ENCODE data around the gene LRIG3. TPM values are rescaled to one million over a fixed set of nuclear protein-coding genes. Genes with fewer than 3 reads are reported as not detected.
"Not testable (repeated sequence)": the region's sequence is repeated elsewhere in the genome, so short reads cannot be mapped to it uniquely, and the experiment has no call there.

The LRIG3 gene
- 10 to 100 TPM; 30.9 to 37.8 (median 36.1) TPM for polyA plus RNA-seq (ENCODE audit: insufficient read length in 4 of 4)

GRCh38 chr12:58920102-58920960, at the start of gene LRIG3:
TSS of gene LRIG3 (minus strand) at chr12:58920504. CDS start at chr12:58920235, 269 bp downstream.
- DNase-seq (ENCODE audit: low read depth in 4 of 4, low spot score in 2 of 4): peak; percentile 77 to 91 (median 90)

- peak in 1 of 4 donors; percentile 10 for DNase-seq (ENCODE audit: low read depth in 4 of 4, low spot score in 2 of 4)
These were observed 48.9 kb upstream of the LRIG3 start for GRCh38 chr12:58969237-58969636.

GRCh38 chr12:58967561-58967960, 47.3 kb upstream of the LRIG3 start:
- DNase-seq (ENCODE audit: low read depth in 4 of 4, low spot score in 2 of 4): no peak

GRCh38 chr12:58966939-58967338, 46.6 kb upstream of the LRIG3 start:
- DNase-seq (ENCODE audit: low read depth in 4 of 4, low spot score in 2 of 4): no peak

GRCh38 chr12:58965568-58965967, 45.3 kb upstream of the LRIG3 start:
- DNase-seq (ENCODE audit: low read depth in 4 of 4, low spot score in 2 of 4): no peak

- no peak for DNase-seq (ENCODE audit: low read depth in 4 of 4, low spot score in 2 of 4)
These were observed 43.5 kb upstream of the LRIG3 start for GRCh38 chr12:58963844-58964243.

- no peak for DNase-seq (ENCODE audit: low read depth in 4 of 4, low spot score in 2 of 4)
These were observed 41.6 kb upstream of the LRIG3 start for GRCh38 chr12:58961906-58962305.

- peak in 1 of 4 donors; percentile 13 for DNase-seq (ENCODE audit: low read depth in 4 of 4, low spot score in 2 of 4)
These were observed 40.9 kb upstream of the LRIG3 start for GRCh38 chr12:58961166-58961565.

GRCh38 chr12:58959639-58960300, 39.5 kb upstream of the LRIG3 start:
- DNase-seq (ENCODE audit: low read depth in 4 of 4, low spot score in 2 of 4): no peak

- no peak for DNase-seq (ENCODE audit: low read depth in 4 of 4, low spot score in 2 of 4)
These were observed 37.0 kb upstream of the LRIG3 start for GRCh38 chr12:58957298-58957697.

- no peak for DNase-seq (ENCODE audit: low read depth in 4 of 4, low spot score in 2 of 4)
These were observed 35.5 kb upstream of the LRIG3 start for GRCh38 chr12:58955849-58956248.

- no peak for DNase-seq (ENCODE audit: low read depth in 4 of 4, low spot score in 2 of 4)
These were observed 33.7 kb upstream of the LRIG3 start for GRCh38 chr12:58954002-58954401.

GRCh38 chr12:58950739-58951100, 30.4 kb upstream of the LRIG3 start:
- no peak for DNase-seq (ENCODE audit: low read depth in 4 of 4, low spot score in 2 of 4)

GRCh38 chr12:58949954-58950738, 29.8 kb upstream of the LRIG3 start:
- DNase-seq (ENCODE audit: low read depth in 4 of 4, low spot score in 2 of 4): not testable (repeated sequence)

GRCh38 chr12:58943079-58943478, 22.8 kb upstream of the LRIG3 start:
- DNase-seq (ENCODE audit: low read depth in 4 of 4, low spot score in 2 of 4): no peak

- no peak for DNase-seq (ENCODE audit: low read depth in 4 of 4, low spot score in 2 of 4)
These were observed 22.0 kb upstream of the LRIG3 start for GRCh38 chr12:58942345-58942744.

GRCh38 chr12:58939399-58940100, 19.2 kb upstream of the LRIG3 start:
- DNase-seq (ENCODE audit: low read depth in 4 of 4, low spot score in 2 of 4): no peak

GRCh38 chr12:58938440-58938839, 18.1 kb upstream of the LRIG3 start:
- DNase-seq (ENCODE audit: low read depth in 4 of 4, low spot score in 2 of 4): no peak

- no peak for DNase-seq (ENCODE audit: low read depth in 4 of 4, low spot score in 2 of 4)
These were observed 14.2 kb upstream of the LRIG3 start for GRCh38 chr12:58934528-58934927.
